Mesothelial cell of epicardium (in vitro differentiated cells): ENCODE measurements around the gene TYROBP. TPM values are rescaled to one million over a fixed set of nuclear protein-coding genes. Genes with fewer than 3 reads are reported as not detected.

Experiments
- DNase-seq, 2 experiments: peaks; one replicate each; pipeline ENCODE4 v3.0.0; 2021; ENCODE audit warnings: low spot score in 2 of 2; ENCODE audit not compliant: unreplicated experiment in 2 of 2
- H3K27ac Mint-ChIP-seq: 2 replicates; pipeline ENCODE4 v1.8.0; 2021; ENCODE audit warnings: mixed read lengths
- H3K27me3 Mint-ChIP-seq: 2 replicates; pipeline ENCODE4 v1.8.0; 2021; ENCODE audit warnings: low read depth, mixed read lengths
- H3K36me3 Mint-ChIP-seq: 2 replicates; pipeline ENCODE4 v1.8.0; 2021; ENCODE audit warnings: mixed read lengths
- H3K4me1 Mint-ChIP-seq: 2 replicates; pipeline ENCODE4 v1.8.0; 2021; ENCODE audit warnings: mixed read lengths
- H3K4me3 Mint-ChIP-seq: 2 replicates; pipeline ENCODE4 v1.8.0; 2021; ENCODE audit warnings: mild to moderate bottlenecking, moderate library complexity, mixed read lengths
- H3K9me3 Mint-ChIP-seq: 2 replicates; pipeline ENCODE4 v1.8.0; 2021; ENCODE audit warnings: mixed read lengths
- CTCF ChIP-seq: fragments of 200-600 bp; sonication (generic); IDR thresholded peaks from one replicate; pipeline ENCODE4 v1.5.0; 2021; ENCODE audit warnings: antibody characterized with exemption; ENCODE audit not compliant: unreplicated experiment
- total RNA-seq: library from RNA; stranded (reverse); gene quantifications from 3 replicates; pipeline ENCODE4 v1.2.1, GENCODE V29; 2021

TYROBP gene
- total RNA-seq, 1 donor from 2014 or later = not detected

GRCh38 chr19:35928507-35928906, 20.4 kb upstream of the TYROBP start:
- H3K9me3 Mint-ChIP-seq = peaks cover 11% of the 10 kb centered on the region
- H3K4me3 Mint-ChIP-seq = no peak overlapping the region
- no peak overlapping the region for H3K27ac Mint-ChIP-seq
- H3K4me1 Mint-ChIP-seq = peaks cover 6% of the 10 kb centered on the region
- H3K27me3 Mint-ChIP-seq = peaks cover 15% of the 10 kb centered on the region
- DNase-seq = no peak
- H3K36me3 Mint-ChIP-seq = no peaks in the 10 kb centered on the region
- no peak for TF ChIP-seq CTCF

- Mint-ChIP-seq H3K27me3 (peaks cover 15% of the 10 kb centered on the region), H3K27ac (no peak overlapping the region), H3K36me3 (no peaks in the 10 kb centered on the region), H3K9me3 (peaks cover 11% of the 10 kb centered on the region), H3K4me1 (no peaks in the 10 kb centered on the region), H3K4me3 (no peak overlapping the region)
- DNase-seq = no peak
- no peak for TF ChIP-seq CTCF
Observed at GRCh38 chr19:35925501-35925900, 17.4 kb upstream of the TYROBP start.

- peaks cover 10% of the 10 kb centered on the region for H3K9me3 Mint-ChIP-seq
- H3K27ac Mint-ChIP-seq = no peak overlapping the region
- no peaks in the 10 kb centered on the region for H3K4me1 Mint-ChIP-seq
- no peaks in the 10 kb centered on the region for H3K36me3 Mint-ChIP-seq
- H3K27me3 Mint-ChIP-seq = peaks cover 18% of the 10 kb centered on the region
- no peak for DNase-seq
- no peak overlapping the region for H3K4me3 Mint-ChIP-seq
- TF ChIP-seq CTCF = no peak
Observed at GRCh38 chr19:35921012-35921411, 12.9 kb upstream of the TYROBP start.

- peaks cover 9% of the 10 kb centered on the region for H3K27me3 Mint-ChIP-seq
- no peaks in the 10 kb centered on the region for H3K9me3 Mint-ChIP-seq
- no peak for TF ChIP-seq CTCF
- no peak overlapping the region for H3K27ac Mint-ChIP-seq
- DNase-seq = no peak
- no peak overlapping the region for H3K4me3 Mint-ChIP-seq
- H3K4me1 Mint-ChIP-seq = no peaks in the 10 kb centered on the region
- no peaks in the 10 kb centered on the region for H3K36me3 Mint-ChIP-seq
Observed at GRCh38 chr19:35919306-35919705, 11.2 kb upstream of the TYROBP start.

GRCh38 chr19:35915443-35915842, 7.3 kb upstream of the TYROBP start:
- Mint-ChIP-seq H3K36me3 (no peaks in the 10 kb centered on the region), H3K4me1 (no peaks in the 10 kb centered on the region), H3K27ac (no peak overlapping the region), H3K4me3 (no peak overlapping the region), H3K27me3 (peaks cover 7% of the 10 kb centered on the region), H3K9me3 (no peaks in the 10 kb centered on the region)
- DNase-seq = no peak
- TF ChIP-seq CTCF = no peak

- Mint-ChIP-seq H3K9me3 (no peaks in the 10 kb centered on the region), H3K36me3 (no peaks in the 10 kb centered on the region), H3K4me1 (no peaks in the 10 kb centered on the region), H3K4me3 (no peak overlapping the region), H3K27me3 (peaks cover 5% of the 10 kb centered on the region), H3K27ac (no peak overlapping the region)
- DNase-seq = no peak
- TF ChIP-seq CTCF = no peak
Observed at GRCh38 chr19:35913589-35913988, 5.5 kb upstream of the TYROBP start.
